C4-2B (cell line): Measurements from ENCODE around the gene BRD9.
"Not testable (repeated sequence)": the region's sequence is repeated elsewhere in the genome, so short reads cannot be mapped to it uniquely, and the experiment has no call there.

Experiments used
- H3K27ac ChIP-seq: fragments of 450-650 bp; 2 replicates; pipeline ENCODE4 v1.5.1; 2017
- ZFX ChIP-seq: fragments of 450-650 bp; IDR thresholded peaks from 2 replicates; pipeline ENCODE4 v1.6.1; 2017
- TF ChIP-seq, protein P1 (sequence below): fragments of 450-650 bp; conservative IDR thresholded peaks from 2 replicates; pipeline ENCODE4 v1.5.1; 2017; ENCODE audit warnings: mild to moderate bottlenecking

The BRD9 gene

GRCh38 chr5:892394-893136, at the start of gene BRD9, which contains the start of gene TRIP13:
BRD9 (minus strand) TSS chr5:892801; CDS start chr5:892657, 144 bp downstream.
TRIP13 (plus strand) TSS chr5:892884; CDS start chr5:892999, 115 bp downstream.
- H3K27ac ChIP-seq = peak within 1 kb of the TSS; percentile 98
- TF ChIP-seq ZFX = peak; percentile 88
- TF ChIP-seq, protein P1, sequence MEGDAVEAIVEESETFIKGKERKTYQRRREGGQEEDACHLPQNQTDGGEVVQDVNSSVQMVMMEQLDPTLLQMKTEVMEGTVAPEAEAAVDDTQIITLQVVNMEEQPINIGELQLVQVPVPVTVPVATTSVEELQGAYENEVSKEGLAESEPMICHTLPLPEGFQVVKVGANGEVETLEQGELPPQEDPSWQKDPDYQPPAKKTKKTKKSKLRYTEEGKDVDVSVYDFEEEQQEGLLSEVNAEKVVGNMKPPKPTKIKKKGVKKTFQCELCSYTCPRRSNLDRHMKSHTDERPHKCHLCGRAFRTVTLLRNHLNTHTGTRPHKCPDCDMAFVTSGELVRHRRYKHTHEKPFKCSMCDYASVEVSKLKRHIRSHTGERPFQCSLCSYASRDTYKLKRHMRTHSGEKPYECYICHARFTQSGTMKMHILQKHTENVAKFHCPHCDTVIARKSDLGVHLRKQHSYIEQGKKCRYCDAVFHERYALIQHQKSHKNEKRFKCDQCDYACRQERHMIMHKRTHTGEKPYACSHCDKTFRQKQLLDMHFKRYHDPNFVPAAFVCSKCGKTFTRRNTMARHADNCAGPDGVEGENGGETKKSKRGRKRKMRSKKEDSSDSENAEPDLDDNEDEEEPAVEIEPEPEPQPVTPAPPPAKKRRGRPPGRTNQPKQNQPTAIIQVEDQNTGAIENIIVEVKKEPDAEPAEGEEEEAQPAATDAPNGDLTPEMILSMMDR = no peak

- not testable (repeated sequence) for H3K27ac ChIP-seq
Measured at GRCh38 chr5:940741-941140, 48.1 kb upstream of the BRD9 start.

GRCh38 chr5:939368-939767, 46.8 kb upstream of the BRD9 start:
- H3K27ac ChIP-seq = no peak overlapping the region
- TF ChIP-seq, protein P1 = no peak
- TF ChIP-seq ZFX = no peak

DNA sequence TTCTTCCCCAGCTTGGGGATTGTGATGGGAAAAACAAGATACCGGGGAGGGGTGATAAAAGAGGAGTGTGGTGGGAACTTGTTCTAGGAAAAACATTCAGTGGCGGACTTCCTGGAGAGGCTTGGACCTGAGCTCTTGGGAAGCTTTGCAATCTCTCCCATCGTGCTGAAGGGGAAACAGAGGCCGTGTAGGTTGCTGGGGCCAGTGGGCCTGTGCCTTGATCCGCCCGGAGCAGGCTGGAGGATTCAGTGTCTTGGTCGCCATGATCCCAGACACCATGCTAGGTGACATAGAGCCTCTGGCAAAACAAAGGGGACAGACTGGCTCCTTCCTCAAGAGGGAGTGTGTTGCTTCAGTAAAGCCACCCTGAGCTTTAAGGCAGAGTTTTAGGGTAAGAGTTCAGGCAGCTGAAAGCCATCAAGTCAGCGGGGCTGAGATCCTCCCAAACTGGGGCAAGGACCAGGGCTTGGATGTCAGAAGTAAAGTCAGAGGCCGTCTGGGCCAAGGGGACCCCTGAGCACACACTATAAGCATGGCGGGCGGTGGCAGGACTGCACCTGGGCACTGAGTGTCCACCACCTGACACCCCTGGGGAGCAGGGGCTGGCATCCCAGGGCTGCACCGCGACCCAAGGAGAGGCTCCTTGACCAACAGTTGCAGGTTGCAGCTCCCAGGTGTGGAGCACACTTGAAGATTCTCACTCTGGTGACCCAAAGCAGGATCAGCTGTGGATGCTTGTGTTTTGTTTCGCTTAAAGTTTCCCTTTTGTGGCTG, 44.7 kb upstream of the BRD9 start:
- H3K27ac ChIP-seq = no peak overlapping the region
- TF ChIP-seq ZFX = no peak
- TF ChIP-seq, protein P1 = no peak

- H3K27ac ChIP-seq = no peak overlapping the region
- TF ChIP-seq ZFX = no peak
- TF ChIP-seq, protein P1 = no peak
Measured at GRCh38 chr5:936149-937144, 43.8 kb upstream of the BRD9 start.

DNA sequence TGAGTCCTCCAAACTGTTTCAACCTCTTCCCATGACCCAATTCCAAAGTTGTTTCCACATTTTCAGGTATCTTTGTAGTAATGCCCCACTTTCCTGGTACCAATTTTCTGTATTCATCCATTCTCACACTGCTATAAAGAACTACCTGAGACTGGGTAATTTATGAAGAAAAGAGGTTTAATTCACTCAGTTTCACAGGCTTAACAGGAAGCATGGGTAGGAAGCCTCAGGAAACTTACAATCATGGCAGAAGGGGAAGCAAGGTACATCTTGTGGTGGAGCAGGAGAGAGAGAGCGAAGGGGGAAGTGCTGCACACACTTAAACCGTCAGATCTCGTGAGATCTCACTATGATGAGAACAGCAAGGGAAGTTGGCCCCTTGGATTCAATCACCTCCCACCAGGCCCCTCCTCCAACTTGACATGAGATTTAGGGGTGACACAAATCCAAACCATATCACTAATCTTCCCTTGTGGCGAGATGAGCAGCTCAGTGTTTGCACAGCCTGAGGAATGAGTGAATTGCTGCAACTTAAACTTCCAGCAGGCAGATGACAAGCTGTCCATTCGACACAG, 43.0 kb upstream of the BRD9 start:
- no peak for TF ChIP-seq ZFX
- TF ChIP-seq, protein P1 = no peak
- no peak overlapping the region for H3K27ac ChIP-seq

DNA sequence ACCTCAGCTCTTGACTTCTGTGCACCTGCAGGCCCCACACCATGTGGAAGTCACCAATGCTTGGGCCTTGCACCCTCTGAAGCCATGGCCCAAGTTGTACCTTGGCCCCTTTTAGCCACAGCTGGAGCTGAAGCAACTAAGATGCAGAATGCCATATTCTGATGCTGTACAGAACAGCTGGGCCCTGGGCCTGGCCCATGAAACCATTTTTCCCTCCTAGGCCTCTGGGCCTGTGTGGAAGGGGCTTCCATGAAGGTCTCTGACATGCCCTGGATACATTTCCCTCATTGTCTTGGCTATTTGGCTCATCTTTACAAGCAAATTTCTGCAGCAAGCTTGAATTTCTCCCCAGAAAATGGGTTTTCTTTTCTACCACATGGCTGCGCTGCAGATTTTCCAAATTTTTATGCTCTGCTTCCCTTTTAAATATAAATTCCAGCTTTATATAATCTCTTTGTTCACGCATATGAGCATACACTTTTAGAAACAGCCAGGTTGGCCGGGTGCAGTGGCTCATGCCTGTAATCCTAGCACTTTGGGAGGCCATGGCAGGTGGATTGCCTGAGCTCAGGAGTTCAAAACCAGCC, 41.9 kb upstream of the BRD9 start:
- not testable (repeated sequence) for H3K27ac ChIP-seq

- H3K27ac ChIP-seq = not testable (repeated sequence)
Measured at GRCh38 chr5:933951-934350, 41.4 kb upstream of the BRD9 start.
